HG02610 (cell line): ENCODE results near the gene SNED1.

Source experiments
- ATAC-seq: cut with Tn5 transposase; IDR thresholded peaks from one replicate; pipeline ENCODE4 v1.9.1; 2021; ENCODE audit warnings: mild to moderate bottlenecking, moderate library complexity; ENCODE audit not compliant: unreplicated experiment

The SNED1 gene

DNA sequence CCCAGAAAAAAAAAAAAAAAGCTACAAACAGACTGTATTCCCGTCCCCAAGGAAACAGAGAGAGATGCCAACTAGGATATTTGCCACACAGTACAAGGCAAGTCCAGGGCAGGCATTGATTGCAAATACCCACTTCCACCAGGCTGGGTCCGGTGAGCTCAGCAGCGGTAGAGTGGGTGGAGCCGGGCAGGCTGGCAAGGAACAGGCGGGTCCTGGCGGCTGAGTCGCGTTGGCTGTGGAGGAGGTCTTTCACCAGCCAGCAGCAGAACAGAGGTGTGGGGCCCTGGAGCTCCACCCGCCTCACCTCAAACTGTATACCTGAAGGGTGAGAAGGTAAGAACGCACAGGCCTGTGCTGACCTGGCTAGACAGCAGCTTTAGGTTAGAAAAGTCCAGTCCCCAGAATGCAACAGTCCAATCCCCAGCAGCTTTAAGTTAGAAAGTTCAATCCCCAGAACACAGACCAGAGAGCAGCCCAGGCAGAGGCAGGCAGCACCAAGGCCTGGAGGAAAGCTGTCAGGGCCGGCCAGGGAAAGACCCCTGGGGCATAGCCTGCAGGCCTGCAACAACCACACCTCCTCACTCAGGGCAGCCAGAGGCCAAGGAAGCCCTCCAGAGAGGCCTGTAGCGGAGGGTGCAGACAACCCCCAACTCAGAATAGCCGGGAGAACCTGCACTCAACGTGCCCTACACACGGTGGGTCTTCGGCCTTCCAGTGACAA, 125.6 kb downstream of the SNED1 start:
- no peak for ATAC-seq

DNA sequence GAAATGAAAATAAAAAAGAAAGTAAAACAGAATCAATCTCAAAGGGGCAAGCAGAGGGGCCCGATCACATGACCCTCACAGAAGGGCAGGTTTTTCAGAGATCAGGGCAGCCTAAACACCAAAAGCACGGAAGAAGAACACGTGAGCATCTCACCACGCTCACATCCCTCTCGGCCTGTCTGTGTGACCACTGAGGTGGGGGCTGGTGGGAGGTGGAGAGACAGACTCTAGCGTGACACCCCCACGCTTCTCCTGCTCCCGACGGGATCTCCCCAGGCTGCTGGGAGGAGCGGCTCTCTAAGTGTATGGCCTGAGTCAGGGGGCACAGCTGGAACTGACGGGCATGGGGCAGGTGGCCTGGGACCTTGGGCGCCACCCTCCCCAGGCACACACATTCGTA, 127.2 kb downstream of the SNED1 start:
- no peak for ATAC-seq

DNA sequence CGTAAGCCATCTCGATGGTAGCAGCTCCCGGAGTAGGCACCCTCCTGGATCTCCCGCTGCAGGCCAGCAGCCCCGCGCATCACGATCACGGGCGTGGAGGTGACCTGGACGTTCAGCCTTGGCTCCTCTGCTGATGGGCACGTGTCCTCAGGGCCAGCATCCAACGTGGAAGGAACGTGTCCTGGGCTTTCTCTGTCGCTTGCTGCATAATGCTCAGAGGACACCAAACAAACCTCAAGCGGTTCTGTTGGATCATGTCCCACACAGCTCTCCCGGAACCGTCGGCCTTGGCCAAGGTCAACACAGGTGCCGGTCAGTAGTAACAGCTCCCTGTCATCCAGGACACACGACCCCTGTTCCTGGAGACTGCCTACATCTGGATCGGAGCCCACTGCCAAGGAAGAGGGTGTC, 127.8 kb downstream of the SNED1 start:
- no peak for ATAC-seq

DNA sequence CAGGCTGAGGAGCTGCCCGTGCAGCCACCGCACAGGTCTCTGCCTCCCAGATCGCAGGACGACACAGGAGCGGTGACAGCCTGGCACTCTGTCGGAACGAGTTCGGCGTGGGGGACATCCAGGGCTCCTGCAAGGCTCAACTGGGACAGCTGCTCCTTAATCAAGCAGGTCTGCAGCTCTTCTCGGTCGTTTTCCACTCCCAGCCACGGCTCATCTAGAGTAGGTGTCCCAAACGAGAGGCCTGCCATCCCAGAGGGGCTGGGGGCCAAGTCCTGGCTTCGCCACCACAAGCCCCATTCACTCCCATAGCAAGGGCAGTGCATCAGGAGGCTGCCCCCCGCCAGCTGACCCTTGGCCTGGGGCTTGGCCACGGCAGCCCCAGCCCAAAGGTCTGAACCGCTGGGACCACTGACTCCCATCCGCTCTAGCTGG, 128.4 kb downstream of the SNED1 start:
- ATAC-seq, result no peak

DNA sequence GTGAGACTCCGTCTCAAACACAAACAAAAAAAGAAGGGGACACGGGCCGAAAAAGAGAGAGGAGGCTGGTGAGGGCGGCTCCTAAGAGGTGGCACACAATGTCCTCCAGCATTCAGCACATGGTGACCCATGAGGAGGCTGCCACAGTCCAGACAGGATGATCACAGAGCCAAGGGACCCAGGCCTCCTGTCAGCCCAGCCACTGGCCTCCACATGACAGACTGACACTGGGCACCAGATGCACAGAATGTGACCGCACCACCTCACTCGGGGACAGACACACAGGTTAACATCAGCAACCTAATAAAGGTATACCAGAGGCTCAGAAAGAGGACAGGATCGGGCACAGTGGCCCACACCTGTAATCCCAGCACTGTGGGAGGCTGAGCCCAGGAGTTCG, 129.8 kb downstream of the SNED1 start:
- ATAC-seq, result no peak

DNA sequence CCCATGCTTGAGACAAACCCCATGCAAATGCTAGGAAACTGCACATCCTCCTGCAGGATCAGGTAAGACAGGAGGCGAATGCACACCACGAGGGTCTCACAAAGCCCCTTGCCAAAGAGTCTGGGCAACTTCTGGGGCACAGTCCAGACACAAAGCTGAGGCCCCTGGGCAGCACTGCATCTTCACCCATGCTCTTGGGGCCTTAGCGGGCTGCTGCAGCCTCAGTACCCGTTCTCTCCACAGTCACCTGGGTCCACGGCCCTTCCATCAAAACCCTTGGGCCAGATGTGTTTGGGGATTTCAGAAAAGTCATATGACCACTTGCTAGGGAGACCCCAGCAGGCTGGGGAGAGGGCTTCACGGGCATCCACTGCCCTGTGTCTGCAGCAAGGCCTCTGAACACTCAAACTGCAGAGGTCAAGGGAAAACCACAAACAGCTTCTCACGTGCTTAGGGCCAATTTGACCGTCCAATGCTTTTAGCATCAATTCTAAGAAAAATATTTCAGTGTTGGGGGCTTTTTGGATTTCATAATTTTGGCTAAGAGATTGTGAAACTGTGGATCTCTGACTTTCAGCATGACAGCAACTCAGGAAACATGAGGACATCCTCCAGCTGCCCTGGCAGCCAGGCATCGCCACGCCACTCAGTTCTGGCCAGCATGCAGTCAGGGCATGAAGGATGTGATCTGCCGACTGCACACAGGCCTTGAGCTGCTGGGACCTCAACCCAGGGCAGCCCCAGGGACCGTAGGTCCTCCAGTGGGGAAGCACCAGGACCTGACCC, 130.9 kb downstream of the SNED1 start:
- no peak for ATAC-seq

DNA sequence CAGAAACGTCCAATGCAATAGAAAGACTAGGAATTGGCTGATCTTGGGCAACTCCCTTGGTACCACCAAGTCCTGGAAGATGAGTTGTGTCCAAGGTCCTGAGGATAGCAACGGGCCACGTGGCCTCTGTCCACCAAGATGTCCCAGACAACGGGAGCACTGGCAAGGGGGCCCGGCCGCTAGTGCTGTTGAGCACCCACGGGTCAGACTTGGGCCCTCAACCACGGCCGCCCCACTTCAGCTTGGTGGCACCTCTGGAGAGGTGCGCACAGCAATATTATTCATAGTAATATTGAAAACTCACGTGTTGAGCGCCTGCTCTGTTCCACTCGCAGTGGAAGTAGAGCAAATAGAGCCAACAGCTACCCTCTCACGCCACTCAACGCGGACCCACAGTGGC, 131.9 kb downstream of the SNED1 start:
- ATAC-seq, result no peak

DNA sequence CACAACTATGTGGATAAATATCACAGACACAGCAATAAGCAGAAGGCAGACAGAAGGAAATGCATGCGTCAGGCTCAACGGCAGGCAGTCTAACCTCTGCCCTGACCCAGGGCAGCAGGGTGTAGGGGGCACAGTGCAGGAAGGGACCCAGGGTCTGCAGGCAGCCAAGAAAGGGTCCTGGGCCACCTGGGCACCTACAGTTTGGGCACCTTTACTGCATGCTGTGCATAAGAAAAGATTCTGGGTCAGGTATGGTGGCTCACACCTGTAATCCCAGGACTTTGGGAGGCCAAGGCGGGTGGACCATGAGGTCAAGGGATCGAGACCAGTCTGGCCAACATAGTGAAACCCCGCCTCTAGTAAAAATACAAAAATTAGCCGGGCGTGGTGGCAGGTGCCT, 133.1 kb downstream of the SNED1 start:
- ATAC-seq, result no peak

DNA sequence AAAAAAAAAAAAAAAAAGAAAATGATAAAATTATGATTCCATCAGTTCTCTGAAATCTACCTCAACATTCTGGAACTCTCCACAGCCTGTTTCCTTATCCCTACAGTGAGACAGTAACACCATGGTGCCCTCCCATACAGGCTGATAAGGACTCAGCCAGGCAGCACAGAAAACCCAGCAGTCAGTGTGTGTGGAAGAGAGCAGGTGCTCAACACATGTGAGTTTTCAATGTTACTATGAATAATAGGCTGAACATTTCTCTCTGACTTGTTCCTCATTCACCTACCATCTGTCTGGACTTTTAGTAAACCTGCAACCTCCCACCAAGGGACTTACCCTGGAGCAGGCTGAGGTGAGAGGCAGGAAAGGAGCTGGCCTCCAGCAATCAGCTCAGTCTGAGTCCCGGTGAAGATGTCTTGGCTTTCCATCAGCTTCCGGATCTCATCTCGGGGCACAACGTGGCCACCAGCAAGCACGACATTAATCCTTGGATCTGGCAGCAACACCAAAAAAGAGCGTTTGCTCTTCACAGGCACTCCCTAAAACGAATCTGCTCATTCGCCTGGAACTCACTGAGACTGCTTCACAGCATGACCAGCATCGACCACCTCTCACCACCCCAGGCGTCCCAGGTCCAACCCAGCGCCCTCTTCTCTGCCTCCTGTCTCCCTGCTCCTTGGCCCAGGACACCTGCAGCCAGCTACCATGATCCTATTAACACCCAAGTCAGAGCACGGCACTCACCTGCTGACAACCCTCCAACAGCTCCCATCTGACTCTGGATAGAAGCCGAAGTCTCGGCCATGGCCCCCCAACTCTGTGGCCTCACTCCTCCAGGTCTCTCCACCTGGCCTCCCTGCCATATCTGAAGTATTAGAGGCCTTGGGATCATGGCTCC, 134.4 kb downstream of the SNED1 start:
- no peak for ATAC-seq

DNA sequence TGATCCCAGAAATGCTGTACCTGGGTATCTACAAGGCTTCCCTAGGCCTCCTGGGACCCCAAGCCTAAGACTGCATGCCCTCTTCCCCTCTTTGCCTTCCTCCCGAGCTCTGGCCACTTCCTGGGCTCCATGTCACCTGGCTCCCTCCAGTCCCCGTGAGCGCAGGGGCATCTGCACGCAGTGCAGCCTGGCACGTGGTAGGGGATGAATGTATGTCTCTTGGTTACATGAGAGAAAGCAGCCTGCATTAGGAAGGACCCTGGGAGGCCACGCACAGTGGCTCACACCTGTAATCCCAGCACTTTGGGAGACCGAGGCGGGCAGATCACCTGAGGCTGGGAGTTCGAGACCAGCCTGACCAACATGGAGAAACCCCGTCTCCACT, 135.0 kb downstream of the SNED1 start:
- no peak for ATAC-seq

DNA sequence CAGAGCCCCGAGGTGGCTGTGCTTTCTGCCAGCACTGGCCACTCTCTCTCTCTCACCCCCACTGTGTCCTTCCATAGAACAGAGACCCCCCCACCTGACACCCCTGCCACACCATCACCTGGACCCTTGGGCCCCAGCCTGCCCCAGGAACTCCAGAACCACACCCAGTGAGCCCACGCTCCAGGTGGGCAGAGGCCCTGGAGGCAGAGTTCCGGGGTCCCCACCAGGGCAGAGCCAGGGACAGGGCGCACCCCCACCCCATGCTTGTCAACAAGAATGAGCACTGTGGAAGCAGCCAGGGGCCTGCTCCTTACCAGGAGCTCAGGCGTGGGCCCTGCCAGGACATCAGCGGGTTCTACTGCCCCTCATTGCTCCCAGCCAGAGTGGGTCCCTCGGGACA, 136.3 kb downstream of the SNED1 start:
- no peak for ATAC-seq

DNA sequence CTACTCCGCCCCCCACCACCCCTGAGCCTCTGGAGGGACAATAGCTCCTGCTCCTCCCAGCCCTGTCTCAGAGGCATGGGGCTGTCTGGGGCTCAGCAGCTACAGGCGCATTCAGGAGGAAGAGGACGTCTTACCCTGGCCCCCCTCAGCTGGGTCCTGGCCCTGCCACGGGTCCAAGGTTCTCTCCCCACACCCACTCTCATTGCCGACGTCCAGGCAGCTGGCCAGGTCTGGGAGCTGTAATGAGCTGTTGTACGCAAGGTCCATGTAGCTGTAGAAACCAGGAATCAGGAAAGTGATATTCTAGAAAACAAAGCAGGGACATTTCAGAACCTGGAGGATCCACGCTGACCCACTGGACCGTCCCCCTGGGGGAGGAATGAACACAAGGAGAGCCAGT, 137.3 kb downstream of the SNED1 start:
- ATAC-seq, result no peak

DNA sequence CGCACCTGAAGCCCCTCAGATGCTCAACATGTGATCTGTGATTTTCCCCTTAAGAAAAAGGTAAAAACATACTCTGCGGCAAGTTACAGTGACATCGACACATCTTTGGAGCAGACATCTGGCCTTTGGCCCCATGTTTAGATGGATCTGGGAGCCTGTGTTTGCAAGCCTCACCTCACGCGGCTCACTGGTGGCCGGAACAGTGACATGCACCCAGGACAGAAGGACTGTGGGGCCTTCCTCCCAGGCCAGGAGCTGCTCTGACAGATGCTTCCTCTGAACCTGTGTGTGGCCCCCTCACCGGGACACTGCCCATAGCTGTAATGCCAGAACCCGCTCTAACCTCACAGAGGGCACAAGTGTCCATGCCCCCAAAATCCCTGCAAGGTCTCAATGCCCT, 137.8 kb downstream of the SNED1 start:
- ATAC-seq, result no peak

DNA sequence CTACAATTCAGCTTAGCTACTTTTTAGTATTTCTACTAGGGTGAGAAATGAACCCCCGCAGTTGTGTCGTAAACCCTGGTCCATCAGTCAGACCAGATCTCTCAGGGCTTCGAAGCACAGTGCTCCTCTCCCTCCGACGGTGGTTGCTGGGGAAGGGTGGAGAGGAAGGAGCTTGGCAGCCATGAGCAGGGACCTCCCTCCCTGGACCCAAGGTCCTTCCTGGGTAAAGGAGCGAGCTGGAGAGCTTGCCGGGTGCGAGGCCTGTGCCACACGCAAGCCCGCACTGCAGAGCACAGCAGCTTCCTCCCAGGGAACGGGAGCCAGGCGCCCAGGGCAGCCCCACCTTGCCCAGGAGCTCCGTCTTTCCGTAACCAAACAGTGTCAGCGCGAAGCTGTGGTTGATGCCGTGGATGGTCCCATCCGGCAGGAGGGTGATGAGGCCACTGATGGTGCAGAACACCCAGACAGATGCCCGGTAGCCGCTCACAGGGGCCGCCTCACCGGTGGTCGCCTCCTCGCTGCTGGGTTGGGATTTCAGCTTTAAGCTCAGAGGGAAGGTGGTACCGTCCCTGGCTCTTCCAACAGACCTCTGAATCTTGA, 138.3 kb downstream of the SNED1 start:
- ATAC-seq, result no peak

DNA sequence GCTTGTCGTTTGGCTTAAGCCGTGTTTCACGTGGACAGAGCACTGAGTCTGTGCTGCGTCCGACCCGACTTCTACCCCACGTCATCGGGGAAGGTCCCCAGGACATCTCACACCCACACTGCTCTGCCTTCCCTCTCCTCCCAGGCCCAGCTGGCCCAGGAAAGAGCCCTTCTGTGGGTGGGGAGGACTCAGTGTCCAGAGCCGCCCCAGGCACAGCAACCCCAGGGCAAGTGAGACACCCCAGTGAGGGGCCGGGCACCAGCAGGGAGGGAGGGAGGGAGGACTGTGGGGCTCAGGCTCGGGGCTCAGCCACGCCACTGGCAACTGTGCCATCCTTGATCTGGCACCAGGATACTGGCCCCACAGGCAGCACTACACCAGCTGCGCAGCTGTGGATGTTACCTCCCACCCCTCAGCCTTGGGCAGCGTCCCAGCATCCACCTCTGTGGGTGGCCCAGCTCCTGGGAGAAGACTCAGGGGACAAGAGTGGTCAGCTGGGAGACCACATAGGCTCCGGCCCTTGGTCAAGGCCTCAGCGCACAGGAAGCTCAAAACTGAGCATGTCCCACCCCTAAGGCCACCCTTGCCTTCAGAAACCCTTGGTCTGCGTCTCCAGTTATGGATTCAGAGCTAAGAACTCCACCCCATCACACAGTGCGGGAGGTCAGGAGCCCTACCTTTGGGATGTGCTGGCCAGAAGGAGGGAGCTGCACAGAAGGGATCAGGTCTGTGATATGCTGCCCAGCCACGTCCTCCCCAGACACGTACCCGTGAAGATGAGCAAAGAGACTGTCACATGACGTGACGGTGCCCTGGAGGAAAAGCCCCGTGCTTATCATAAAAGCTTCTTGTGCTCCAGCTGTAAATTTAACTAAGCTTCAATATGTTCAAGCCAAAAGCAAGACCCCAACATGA, 139.1 kb downstream of the SNED1 start:
- ATAC-seq, result no peak

DNA sequence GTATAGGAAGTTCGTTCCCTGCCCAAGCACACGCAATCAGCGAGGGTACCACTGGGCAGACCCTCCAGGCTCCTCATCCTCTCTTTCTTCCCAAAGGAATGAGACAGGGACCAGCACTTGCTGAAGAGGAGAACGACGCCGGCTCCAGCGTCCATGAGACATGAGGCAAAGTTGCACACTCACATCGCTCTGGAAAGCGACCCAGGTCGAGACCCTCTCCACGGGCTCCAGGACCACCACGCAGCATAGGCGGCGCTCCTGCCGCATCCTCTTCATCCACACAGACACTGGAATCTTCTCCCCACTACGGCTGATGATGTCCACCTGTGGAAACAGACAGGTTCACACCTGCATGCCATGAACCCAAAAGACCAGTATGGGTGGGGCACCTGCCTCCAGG, 140.1 kb downstream of the SNED1 start:
- ATAC-seq, result no peak

DNA sequence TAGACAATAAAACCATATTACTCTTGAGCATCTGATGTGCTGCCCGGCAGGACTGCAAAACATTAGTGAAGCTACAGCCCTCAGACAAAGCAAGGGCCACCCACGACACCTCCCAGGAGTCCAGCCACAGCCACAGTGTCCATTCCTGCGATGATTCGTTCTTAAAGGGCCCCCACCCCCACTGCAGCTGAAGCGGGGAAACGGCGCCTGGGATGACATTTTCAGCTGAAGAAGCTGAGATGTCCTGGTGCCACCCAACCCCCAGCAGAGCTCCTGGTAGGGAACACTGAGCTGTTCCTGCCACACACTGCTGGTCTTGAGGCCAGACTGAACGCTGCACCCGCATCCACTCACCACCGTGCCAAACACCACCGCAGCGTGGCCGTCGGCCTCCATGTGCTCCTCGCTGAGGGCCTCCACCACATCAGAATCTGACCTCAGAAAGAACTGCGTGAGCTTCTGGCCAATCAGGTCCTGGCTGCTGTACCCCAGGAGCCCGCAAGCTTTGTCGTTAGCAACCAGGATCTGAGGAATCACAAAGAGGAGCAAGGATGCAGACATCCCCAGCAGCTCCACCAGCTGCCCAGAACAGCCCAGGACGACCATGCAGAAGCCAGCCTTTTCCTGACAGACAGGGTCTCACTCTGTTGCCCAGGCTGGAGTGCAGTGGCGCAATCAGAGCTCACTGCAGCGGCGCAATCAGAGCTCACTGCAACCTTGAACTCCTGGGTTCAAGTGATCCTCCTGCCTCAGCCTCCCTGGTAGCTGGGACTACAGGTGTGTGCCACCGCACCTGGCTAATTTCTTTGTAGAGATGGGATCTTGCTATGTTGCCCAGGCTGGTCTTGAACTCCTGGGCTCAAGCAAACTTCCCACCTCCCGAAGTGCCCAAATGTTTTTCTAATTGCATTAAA, 141.4 kb downstream of the SNED1 start:
- ATAC-seq, result no peak

DNA sequence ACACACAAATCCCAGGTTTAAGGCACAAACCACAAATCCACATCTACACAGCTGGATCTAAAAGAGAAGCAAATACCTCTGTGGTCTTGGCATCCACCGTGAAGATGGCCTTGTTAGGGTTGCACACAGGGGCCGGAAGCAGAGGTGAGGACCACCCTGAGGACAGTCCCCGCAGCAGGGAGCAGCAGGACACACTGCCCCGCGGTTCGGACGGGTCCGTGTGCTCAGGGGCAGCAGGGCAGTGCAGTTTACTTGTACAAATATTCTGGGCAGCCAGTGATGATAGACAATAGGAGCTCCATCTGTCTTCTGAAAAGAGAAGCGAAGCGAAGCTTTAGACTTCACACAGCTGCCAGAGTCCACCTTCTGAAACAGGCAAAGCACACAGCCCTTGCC, 142.0 kb downstream of the SNED1 start:
- no peak for ATAC-seq

DNA sequence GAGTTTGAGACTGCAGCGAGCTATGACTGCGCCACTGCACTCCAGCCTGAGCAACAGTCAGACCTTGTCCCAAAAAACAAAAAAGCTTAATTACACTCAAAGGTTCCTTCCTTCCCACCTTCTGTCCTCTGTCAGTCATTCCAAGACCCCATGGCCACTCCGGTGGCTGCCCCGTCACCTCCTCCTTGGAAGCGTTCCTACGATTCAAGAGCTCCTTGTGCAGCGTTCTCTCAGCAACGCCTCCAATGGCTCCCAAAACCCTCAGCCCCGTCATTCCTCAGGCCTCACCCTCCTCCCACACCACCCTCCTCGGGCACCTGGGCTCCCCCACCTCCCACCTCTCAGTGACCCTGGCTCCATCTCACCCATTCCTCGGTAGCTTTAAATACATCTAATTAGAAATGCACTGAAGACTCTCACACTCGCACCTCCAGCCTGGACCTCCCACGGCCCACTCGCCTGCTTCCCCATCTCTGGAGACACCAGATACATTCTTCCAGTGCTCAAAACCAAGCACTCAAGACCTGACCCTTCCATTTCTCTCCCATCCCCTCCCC, 142.9 kb downstream of the SNED1 start:
- no peak for ATAC-seq
